HepG2 (cell line): ENCODE data around the gene SERPINF2. TPM values are rescaled to one million over a fixed set of nuclear protein-coding genes. Genes with fewer than 3 reads are reported as not detected.

ENCODE experiments used
- CEBPZ ChIP-seq: IDR thresholded peaks from 2 replicates; pipeline ENCODE4 v1.6.1; 2012; ENCODE audit warnings: low read length, improper control_type of control experiment
- ELK4 ChIP-seq: sonication (generic); formaldehyde crosslinking; IDR thresholded peaks from 2 replicates; pipeline ENCODE4 v1.9.0; 2021; ENCODE audit warnings: missing genetic modification reagents, borderline replicate concordance
- FOXA3 ChIP-seq: IDR thresholded peaks from 2 replicates; pipeline ENCODE4 v1.6.1; 2016; ENCODE audit warnings: missing genetic modification reagents, missing compliant biosample characterization
- HHEX ChIP-seq: IDR thresholded peaks from 2 replicates; pipeline ENCODE4 v1.6.1; 2016; ENCODE audit warnings: control low read depth
- MAZ ChIP-seq, 2 experiments: sonication (generic) in 1 of 2; formaldehyde crosslinking in 1 of 2; IDR thresholded peaks; 2 replicates each; pipeline versions ENCODE4 v1.5.0 to v1.6.1; 2012 to 2020; ENCODE audit warnings: low read depth in 2 of 2, mild to moderate bottlenecking in 2 of 2, borderline replicate concordance in 1 of 2, improper control_type of control experiment in 1 of 2, low read length in 1 of 2, missing genetic modification reagents in 1 of 2, moderate library complexity in 1 of 2
- MED13 ChIP-seq: sonication (generic); formaldehyde crosslinking; IDR thresholded peaks from 2 replicates; pipeline ENCODE4 v1.5.0; 2020; ENCODE audit warnings: missing genetic modification reagents
- MED8 ChIP-seq: sonication (generic); formaldehyde crosslinking; IDR thresholded peaks from 2 replicates; pipeline ENCODE4 v1.8.1; 2023; ENCODE audit warnings: mild to moderate bottlenecking, missing genetic modification reagents; ENCODE audit not compliant: insufficient replicate concordance
- MXD4 ChIP-seq: IDR thresholded peaks from 2 replicates; pipeline ENCODE4 v1.6.1; 2016; ENCODE audit warnings: mild to moderate bottlenecking, missing biosample characterization, missing genetic modification reagents
- NFAT5 ChIP-seq: sonication (generic); formaldehyde crosslinking; IDR thresholded peaks from 2 replicates; pipeline ENCODE4 v1.4.0; 2020; ENCODE audit warnings: missing genetic modification reagents
- TEAD3 ChIP-seq: optimal IDR thresholded peaks from 2 replicates; pipeline ENCODE3; 2016; ENCODE audit warnings: borderline replicate concordance
- XBP1 ChIP-seq: sonication (generic); formaldehyde crosslinking; IDR thresholded peaks from 2 replicates; pipeline ENCODE4 v1.5.0; 2020; ENCODE audit warnings: missing genetic modification reagents
- ZKSCAN8 ChIP-seq: IDR thresholded peaks from 2 replicates; pipeline ENCODE4 v1.6.1; 2016; ENCODE audit warnings: borderline replicate concordance, missing genetic modification reagents, missing compliant biosample characterization
- ZNF225 ChIP-seq: sonication (generic); formaldehyde crosslinking; IDR thresholded peaks from 2 replicates; pipeline ENCODE4 v1.4.0; 2020; ENCODE audit warnings: mild to moderate bottlenecking, missing genetic modification reagents
- ZNF264 ChIP-seq: sonication (generic); formaldehyde crosslinking; IDR thresholded peaks from 2 replicates; pipeline ENCODE4 v1.4.0; 2020; ENCODE audit warnings: missing genetic modification reagents
- ZNF639 ChIP-seq: conservative IDR thresholded peaks from 2 replicates; pipeline ENCODE4 v1.6.1; 2018; ENCODE audit warnings: missing genetic modification reagents
- ZNF747 ChIP-seq: sonication (generic); formaldehyde crosslinking; IDR thresholded peaks from 2 replicates; pipeline ENCODE4 v1.8.1; 2023; ENCODE audit warnings: missing genetic modification reagents, mild to moderate bottlenecking, borderline replicate concordance
- ZNF777 ChIP-seq: sonication (generic); formaldehyde crosslinking; IDR thresholded peaks from 2 replicates; pipeline ENCODE4 v1.4.0; 2020; ENCODE audit warnings: missing genetic modification reagents
- polyA plus RNA-seq, 8 experiments: library from polyadenylated mRNA; depleted of rRNA in 3 of 8; stranded (reverse) in 7 of 8; unstranded in 1 of 8; fragments of >200 nt; fragmentation: Illumina TruSeq in 4 of 8; extraction: Trizol in 4 of 8; gene quantifications; 2 replicates each; pipeline versions ENCODE4 v1.2.1 to v1.2.3, GENCODE V29; 2011 to 2016; ENCODE audit warnings: low read depth in 4 of 8, missing spikeins in 1 of 8, mixed read lengths in 1 of 8; ENCODE audit not compliant: insufficient read depth in 1 of 8
- total RNA-seq, 5 experiments: library from RNA; depleted of rRNA; stranded (reverse); fragments of >200 nt; fragmentation: Illumina TruSeq; extraction: Trizol; gene quantifications; 2 replicates each; pipeline ENCODE4 v1.2.3, GENCODE V29; 2016; ENCODE audit warnings: low read depth in 1 of 5

The SERPINF2 gene
- total and polyA plus RNA-seq, 2 of the 13 experiments (the other 11 are each of a cell fraction or from before 2014, with no cell fraction given) = 309 to 548 TPM

- TF ChIP-seq NFAT5 (CRISPR knock-in tag) = peak; percentile 49; the same call in 1 of the 2 replicates
- TF ChIP-seq ZNF225 (CRISPR knock-in tag) = no peak; the same call in none of the 2 replicates
- 0 out of 2 replicates have a peak, but pooled peaks have one; percentile 36 for TF ChIP-seq ZNF777 (CRISPR knock-in tag)
- TF ChIP-seq MAZ (IDR thresholded peaks at IDR 0.05; ENCODE audit: borderline replicate concordance, low read depth, low read length) = peak; percentile 95
- TF ChIP-seq MAZ (CRISPR knock-in tag; IDR thresholded peaks at IDR 0.05; ENCODE audit: low read depth) = peak; percentile 95
- peak; percentile 93 for TF ChIP-seq MED8 (CRISPR knock-in tag)
- peak; percentile 78; the same call in 1 of the 2 replicates for TF ChIP-seq ZKSCAN8 (CRISPR knock-in tag)
- peak; percentile 81; the same call in 1 of the 2 replicates for TF ChIP-seq ZNF747 (CRISPR knock-in tag)
- peak; percentile 75 for TF ChIP-seq HHEX (CRISPR knock-in tag)
- TF ChIP-seq MED13 (CRISPR knock-in tag) = peak; percentile 94
- TF ChIP-seq MXD4 (CRISPR knock-in tag) = peak; percentile 54; the same call in 1 of the 2 replicates
- TF ChIP-seq XBP1 (CRISPR knock-in tag) = no peak
- peak; percentile 98 for TF ChIP-seq FOXA3 (CRISPR knock-in tag)
- peak; percentile 71 for TF ChIP-seq TEAD3 (CRISPR knock-in tag)
- TF ChIP-seq CEBPZ = no peak
- TF ChIP-seq ZNF264 (CRISPR knock-in tag) = peak; percentile 18; the same call in 1 of the 2 replicates
- peak; percentile 67; the same call in 1 of the 2 replicates for TF ChIP-seq ZNF639
- TF ChIP-seq ELK4 (CRISPR knock-in tag) = no peak
These were observed 6.1 kb upstream of the SERPINF2 start (continued) for GRCh38 chr17:1736348-1737281.
